Retina (tissue), 1 donor: ENCODE data around the gene HOXB3.
A peak's percentile ranks its signal among the peaks of the same experiment; 100 is the strongest.

Experiments used
- DNase-seq: peaks from one replicate; pipeline ENCODE4 v3.0.0-alpha.2; 2016

Gene HOXB3

GRCh38 chr17:48596735-48597527 is 6.9 kb upstream of the HOXB3 start:
- DNase-seq, result no peak

- DNase-seq, result no peak
Measured at GRCh38 chr17:48596000-48596734, 6.1 kb upstream of the HOXB3 start.

GRCh38 chr17:48595278-48595999 is 5.4 kb upstream of the HOXB3 start:
- no peak for DNase-seq

- DNase-seq, result no peak
Measured at GRCh38 chr17:48594538-48595277, 4.7 kb upstream of the HOXB3 start.

- peak; percentile 95 for DNase-seq
Measured at GRCh38 chr17:48593840-48594537, 3.9 kb upstream of the HOXB3 start.

- DNase-seq, result peak; percentile 70
Measured at GRCh38 chr17:48593126-48593829, 3.2 kb upstream of the HOXB3 start, which contains the start of gene HOXB5. TSS of gene HOXB5 (minus strand) at chr17:48593779. CDS start at chr17:48593682, 97 bp downstream.

- DNase-seq, result no peak
Measured at GRCh38 chr17:48592577-48592976, 2.5 kb upstream of the HOXB3 start.

GRCh38 chr17:48592057-48592514 is 2.0 kb upstream of the HOXB3 start:
- no peak for DNase-seq

- no peak for DNase-seq
Measured at GRCh38 chr17:48591255-48592056, 1.4 kb upstream of the HOXB3 start.

GRCh38 chr17:48590607-48591161 is 643 bp upstream of the HOXB3 start:
- DNase-seq, result no peak

- DNase-seq, result no peak
Measured at GRCh38 chr17:48589060-48589830, 796 bp downstream of the HOXB3 start.

- DNase-seq, result no peak
Measured at GRCh38 chr17:48588528-48588927, 1.5 kb downstream of the HOXB3 start.

- no peak for DNase-seq
Measured at GRCh38 chr17:48588074-48588415, 2.0 kb downstream of the HOXB3 start.

GRCh38 chr17:48587276-48588073 is 2.6 kb downstream of the HOXB3 start:
- no peak for DNase-seq

- DNase-seq, result peak; percentile 73
Measured at GRCh38 chr17:48586355-48587258, 3.4 kb downstream of the HOXB3 start.

GRCh38 chr17:48584223-48584741 is 5.8 kb downstream of the HOXB3 start:
- DNase-seq, result no peak

GRCh38 chr17:48583708-48584222 is 6.3 kb downstream of the HOXB3 start:
- no peak for DNase-seq
